NCI-H2227 treated with DMSO at 0.1 percent for 48 hours (cell line): ENCODE results near the gene TRIOBP.
"Not testable (repeated sequence)": the region's sequence is repeated elsewhere in the genome, so short reads cannot be mapped to it uniquely, and the experiment has no call there.

Source experiments
- DNase-seq: peaks from one replicate; lab custom pipeline; 2025; lab: John Stamatoyannopoulos, UW

The TRIOBP gene

GRCh38 chr22:37775785-37776638, 79.2 kb downstream of the TRIOBP start:
- no peak for DNase-seq

- no peak for DNase-seq
Measured at GRCh38 chr22:37776639-37777005, 79.8 kb downstream of the TRIOBP start.

GRCh38 chr22:37777122-37777687, 80.4 kb downstream of the TRIOBP start:
- no peak for DNase-seq

DNA sequence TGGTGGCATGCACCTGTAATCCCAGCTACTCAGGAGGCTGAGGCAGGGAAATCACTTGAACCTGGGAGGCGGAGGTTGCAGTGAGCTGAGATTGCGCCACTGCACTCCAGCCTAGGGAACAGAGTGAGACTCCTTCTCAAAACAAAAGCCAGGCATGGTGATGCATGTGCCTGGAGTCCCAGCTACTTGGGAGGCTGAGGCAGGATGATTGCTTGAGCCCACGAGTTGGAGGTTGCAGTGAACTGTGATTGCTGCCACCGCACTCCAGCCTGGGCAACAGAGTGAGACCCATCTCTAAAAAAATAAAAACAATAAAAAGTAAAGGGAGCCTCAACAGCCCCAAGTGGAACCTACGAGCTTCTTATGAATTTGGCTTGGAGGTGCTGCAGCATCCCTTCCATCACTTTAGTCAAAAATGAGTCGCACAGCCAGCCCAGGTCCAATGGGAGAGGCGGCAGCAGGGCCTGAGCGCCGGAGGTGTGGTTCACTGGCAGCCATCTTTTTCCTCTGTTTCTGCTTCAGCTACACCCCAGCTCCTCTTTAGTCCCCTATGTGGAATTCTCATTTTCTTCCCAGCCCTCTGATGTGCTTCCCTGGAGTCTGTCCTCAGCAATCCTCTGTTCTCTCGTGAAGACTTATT, 81.6 kb downstream of the TRIOBP start:
- DNase-seq, result no peak

- no peak for DNase-seq
Measured at GRCh38 chr22:37781434-37782059, 84.7 kb downstream of the TRIOBP start.

DNA sequence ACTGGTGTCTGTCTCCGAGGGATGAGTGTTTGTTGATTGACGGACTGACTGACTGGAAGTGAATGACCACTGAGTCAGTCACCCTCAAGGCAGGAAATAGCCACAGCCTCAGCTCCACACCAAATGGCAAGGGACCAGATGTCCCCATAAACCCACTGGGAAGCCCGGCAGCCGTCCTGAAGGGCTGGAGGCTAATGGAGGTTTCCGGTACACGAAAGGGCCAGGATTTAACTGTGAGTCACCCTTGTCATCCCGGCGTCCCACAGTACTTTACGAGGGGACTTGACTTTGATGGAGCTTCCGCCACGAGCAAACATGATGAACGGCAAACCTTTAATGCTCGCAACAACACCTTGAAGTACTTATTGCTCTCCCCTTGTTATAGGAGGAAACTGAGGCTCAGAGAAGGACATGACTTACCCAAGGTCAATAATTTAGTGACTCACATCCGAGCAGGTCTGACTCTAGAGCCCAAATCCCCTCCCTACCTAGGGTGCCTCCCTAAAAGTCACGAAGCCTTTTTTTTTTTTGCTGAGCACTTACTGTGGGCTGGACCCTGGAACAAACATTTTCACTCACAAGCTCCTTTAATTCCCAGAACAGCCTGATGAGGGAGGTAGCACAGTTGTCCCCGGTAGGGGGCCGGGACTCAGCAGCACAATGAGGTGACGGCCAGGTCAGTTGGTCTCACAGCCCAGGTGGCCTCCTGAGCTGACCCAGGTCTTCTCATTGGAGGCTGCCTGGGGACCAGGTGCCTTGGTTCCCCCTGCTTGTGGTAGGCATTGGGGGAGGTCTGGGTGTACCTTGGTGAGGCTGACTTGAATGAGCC, 85.7 kb downstream of the TRIOBP start:
- DNase-seq, result no peak

DNA sequence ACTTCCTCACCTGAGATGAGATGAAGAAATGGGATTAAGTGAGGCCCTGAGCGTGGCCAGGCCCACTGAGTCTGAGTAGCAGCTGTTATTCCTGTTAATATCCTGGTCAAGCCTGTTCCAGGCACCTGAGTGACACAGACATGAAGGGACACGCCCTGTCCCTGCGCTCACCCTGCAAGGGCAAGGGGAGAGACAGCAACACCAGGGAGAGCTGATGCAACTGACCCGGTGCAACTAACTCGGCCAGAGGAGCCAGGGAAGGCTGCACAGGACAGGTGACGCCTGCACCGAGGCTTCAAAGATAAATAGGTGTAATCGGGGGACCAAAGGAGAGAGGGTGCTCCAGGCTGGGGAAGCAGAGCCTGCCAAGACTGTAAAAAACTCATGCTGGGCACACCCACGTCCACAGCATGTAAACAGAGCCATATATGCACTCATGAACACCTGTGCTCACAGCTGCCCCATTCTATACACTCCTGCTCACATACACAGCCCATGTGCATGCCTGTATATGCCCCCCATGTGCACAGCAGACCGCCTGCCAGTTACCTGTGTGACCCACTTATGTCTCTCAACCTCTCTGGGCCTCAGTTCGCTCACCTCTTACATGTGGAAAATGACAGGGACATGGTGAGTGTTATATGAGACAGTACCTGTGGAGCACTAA, 88.1 kb downstream of the TRIOBP start:
- no peak for DNase-seq

DNA sequence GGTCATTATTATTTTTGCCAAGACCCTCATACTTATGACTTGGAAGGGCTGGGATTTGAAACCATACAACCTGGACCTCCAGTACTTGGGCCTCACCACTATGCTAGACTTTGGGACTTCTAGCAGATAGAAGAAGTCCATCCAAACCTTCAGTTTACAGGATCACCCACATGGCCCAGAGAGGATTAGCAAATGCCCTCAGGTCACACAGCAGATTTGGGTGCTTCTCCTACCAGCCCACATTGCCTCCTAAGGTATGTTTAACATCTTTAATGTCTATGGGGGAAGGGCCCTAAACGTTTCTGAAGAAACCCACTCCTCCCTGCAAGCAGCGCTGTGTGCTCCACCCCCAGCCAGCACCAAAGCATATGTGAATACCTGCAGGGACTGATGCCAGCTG, 93.4 kb downstream of the TRIOBP start:
- no peak for DNase-seq

DNA sequence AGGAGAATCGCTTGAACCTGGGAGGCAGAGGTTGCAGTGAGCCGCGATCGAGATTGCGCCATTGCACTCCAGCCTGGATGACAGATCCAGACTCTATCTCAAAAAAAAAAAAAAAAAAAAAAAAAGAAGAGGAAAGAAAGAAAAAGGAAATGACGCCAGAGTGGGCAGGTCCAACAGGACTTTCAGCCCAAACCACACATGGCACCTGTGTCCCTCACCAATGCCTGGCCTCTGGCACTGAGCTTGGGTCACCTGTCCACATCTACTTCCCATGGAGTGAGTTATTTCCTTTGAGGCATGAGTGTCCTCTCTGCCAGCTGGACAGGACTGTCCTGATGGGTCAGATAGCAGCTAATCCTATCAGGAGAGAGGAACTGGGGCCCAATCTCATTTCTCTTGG, 95.6 kb downstream of the TRIOBP start:
- DNase-seq, result no peak

GRCh38 chr22:37794376-37794775, 97.5 kb downstream of the TRIOBP start:
- no peak for DNase-seq

GRCh38 chr22:37796079-37796478, 99.2 kb downstream of the TRIOBP start:
- DNase-seq, result no peak

DNA sequence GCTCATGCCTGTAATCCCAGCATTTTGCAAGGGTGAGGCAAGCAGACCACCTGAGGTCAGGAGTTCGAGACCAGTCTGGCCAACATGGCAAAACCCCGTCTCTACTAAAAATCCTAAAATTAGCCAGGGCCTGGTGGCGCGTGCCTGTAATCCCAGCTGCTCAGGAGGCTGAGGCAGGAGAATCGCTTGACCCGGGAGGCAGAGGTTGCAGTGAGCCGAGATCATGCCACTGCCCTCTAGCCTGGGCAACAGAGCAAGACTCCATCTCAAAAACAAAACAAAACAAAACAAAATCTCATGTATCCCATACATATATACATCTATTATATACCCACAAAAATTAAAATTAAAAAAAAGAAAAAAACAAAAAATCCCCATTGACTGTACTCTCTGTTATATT, 100.4 kb downstream of the TRIOBP start:
- DNase-seq, result not testable (repeated sequence)

GRCh38 chr22:37797874-37798500, 101.1 kb downstream of the TRIOBP start:
- no peak for DNase-seq

GRCh38 chr22:37799979-37800378, 103.1 kb downstream of the TRIOBP start:
- DNase-seq, result not testable (repeated sequence)

GRCh38 chr22:37801946-37802309, 105.1 kb downstream of the TRIOBP start:
- DNase-seq, result peak; percentile 86

DNA sequence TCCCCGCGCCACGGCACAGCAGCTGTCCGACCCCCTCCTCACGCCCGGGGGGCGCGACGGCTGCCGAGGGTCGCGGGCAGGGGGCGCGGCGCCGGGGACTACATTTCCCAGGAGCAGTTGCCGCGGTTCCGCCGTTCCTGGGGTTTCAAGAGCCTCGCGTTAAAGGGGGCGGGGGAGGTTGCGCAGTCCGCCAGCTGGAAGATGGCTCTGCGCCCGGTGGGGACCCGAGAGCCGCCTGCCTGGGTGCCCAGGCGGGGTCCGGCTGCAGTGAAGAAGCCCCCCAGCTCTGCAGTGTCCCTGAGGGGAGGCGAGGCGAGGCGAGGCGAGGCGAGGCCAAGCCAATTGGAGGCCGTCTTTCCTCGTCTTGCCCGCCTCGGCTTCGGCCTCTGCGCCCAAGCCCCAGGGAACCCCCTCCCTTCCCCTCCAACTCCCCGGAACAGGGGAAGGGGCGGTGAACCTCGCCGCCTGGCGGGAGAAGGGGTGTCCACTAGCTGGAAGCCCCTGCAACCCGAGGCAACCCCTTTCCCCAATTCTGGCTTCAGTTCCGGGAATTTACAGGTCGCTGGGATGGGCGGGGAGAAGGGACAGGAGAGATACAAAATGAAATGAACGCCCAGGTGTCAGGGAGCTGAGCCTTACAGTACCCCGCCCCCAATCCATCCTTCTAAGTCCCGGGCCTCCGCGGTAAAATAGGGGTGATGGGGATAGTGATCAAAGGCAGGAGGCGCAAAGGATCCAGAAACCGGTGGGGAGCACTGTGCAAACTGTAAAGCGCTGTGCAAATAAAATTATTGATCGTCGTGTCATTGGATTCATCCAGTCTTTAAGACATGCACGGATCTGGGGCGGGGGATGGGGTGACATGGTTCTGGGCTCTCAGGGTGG, 105.7 kb downstream of the TRIOBP start:
- DNase-seq, result peak; percentile 86

DNA sequence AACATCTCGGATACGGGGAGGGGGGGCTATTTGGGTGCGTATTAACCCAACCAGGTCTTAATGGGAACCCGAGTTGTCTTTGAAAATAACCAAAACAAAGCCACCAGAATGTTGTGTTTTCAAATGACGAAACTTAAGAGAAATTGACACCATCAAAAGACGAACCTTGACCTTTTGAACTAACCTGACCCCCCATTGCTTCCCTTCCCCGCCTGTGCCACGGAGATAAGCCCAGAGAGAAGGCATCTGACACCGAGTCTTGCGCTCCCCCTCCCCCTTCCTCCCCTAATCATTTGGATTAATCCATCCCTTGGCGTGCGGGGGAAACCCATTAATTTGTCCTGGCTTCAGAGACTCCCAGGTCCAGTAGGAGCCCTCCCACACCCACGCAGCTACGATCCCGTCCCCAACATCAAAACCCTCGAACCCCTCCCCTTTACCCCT, 106.4 kb downstream of the TRIOBP start:
- peak; percentile 57 for DNase-seq

DNA sequence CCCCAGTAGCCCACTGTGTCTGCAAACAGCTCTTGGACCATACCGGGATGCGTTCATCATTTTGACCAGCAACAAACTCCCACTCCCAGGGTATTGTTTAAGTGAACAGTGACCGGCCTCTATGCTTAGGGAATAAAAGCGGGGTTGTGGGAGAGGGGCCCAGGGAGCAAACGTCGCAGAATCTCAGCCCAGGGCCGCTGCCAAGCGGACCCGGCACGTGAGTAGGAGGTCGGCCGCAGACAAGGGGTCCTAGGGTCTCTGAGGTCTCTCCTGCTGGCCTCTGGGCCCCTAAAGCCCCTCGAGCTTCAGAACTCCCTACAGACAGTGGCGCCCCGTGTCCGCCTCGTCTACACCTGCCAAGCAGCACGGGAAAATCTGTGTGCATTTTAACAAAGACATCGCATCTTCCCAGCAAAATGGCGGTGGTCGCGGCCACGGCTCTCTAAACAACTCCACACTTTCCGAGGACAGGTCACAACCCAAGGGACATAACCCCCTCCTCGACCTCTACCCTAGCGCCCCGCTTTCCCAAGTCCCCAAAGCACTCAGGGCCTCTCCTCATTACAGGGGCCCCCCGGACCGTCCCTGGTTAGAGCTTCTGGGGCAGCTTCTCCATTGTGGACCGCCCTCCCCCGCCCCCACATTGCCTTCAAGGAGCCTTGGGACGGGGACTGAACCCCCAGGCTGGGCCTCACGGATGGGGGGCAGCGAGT, 106.9 kb downstream of the TRIOBP start:
- DNase-seq, result peak; percentile 57

- DNase-seq, result no peak
Measured at GRCh38 chr22:37804352-37804880, 107.6 kb downstream of the TRIOBP start.
